ENCODE measurements around the gene FAH. TPM values are rescaled to one million over a fixed set of nuclear protein-coding genes. Genes with fewer than 3 reads are reported as not detected.

FAH gene
- total and polyA plus RNA-seq, 9 of the 15 experiments (the other 6 are each of a cell fraction or from before 2014, with no cell fraction given), result 66.8 to 310 (median 103) TPM

DNA sequence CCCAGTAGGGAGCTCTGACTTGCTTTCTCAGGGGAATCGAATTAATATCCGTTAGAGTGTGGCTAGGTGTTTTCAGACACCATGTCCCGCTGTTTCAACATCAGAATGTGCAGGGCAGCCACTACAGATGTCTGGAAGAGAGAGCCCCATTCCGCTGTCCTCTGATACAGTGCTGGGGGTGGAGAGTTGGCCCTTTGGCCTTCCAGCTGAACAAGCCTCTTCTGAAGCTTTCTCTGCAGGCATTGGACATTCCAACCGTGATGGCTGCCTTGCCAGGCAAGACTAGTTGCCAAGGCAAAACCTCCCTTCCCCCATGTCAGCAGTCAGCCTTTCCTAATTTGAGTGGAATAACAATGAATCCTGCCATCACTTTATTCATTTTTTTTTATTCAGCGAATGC, 1.5 kb downstream of the FAH start:
- intact Hi-C loops (cut with micrococcal nuclease) (loop anchor here (2.0 to 10.0 kb wide), 2 partner anchors 94 to 260 kb away; partner anchors contain the start of gene MTHFS), in situ Hi-C loops (cut with MboI) (loop anchor here (25.0 kb wide), 1 partner anchor 267 kb away; the partner anchor contains the start of gene MTHFS)
- Histone ChIP-seq H3K9ac (ENCODE audit: insufficient read depth in 1 of 2, low read depth in 2 of 2, low read length in 2 of 2) (peak overlapping the region; percentile 18 to 69; a peak in 3 of 4 replicates), H3K27me3 (ENCODE audit: control insufficient read depth in 2 of 2, insufficient read depth in 2 of 2, low read length in 2 of 2) (no peaks in the 10 kb centered on the region), H3K27ac (ENCODE audit: extremely low read depth, low read depth, low read length) (peak overlapping the region; percentile 83), H3K4me1 (replicated peaks in 1 of 2; ENCODE audit: control insufficient read depth in 2 of 2, insufficient read depth in 2 of 2, low read length in 2 of 2) (peaks cover 34 to 49% of the 10 kb centered on the region in 2 experiments), H3K9me3 (replicated peaks; ENCODE audit: control insufficient read depth, insufficient read depth, low read depth, low read length) (no peaks in the 10 kb centered on the region), H3K4me2 (ENCODE audit: insufficient read depth, low read length) (peak overlapping the region; percentile 79), H3K9me1 (ENCODE audit: control insufficient read depth, insufficient read depth, low read length) (no peaks in the 10 kb centered on the region), H2AFZ (ENCODE audit: low read depth, low read length) (no peak overlapping the region), H3K4me3 (peak overlapping the region; percentile 58; the same call in 1 of the 2 replicates), H4K20me1 (replicated peaks; ENCODE audit: control insufficient read depth, insufficient read depth, low read length) (no peaks in the 10 kb centered on the region), H3K79me2 (ENCODE audit: control insufficient read depth, insufficient read depth, low read length) (peaks cover 33% of the 10 kb centered on the region), H3K36me3 (ENCODE audit: control insufficient read depth, insufficient read depth, low read length) (peaks cover 36% of the 10 kb centered on the region)
- POLR2A ChIA-PET, result interaction anchor here (0.9 to 1.2 kb wide), 4 partner anchors 8 to 67 kb away, joined by 3 to 4 read pairs (median 3); no protein-coding TSS in a partner anchor
- no peak for ATAC-seq
- DNase-seq (ENCODE audit: extremely low read depth in 1 of 4, low spot score in 3 of 4), result peak in 1 of 4 experiments; percentile 33
- CTCF ChIA-PET (ENCODE audit: low intra/inter-chr PET ratio), result no interaction called here
- BruUV-seq (replicated peaks), result no TSS peak
- WGBS (ENCODE audit: insufficient coverage, low coverage, missing lambda C conversion rate), result 13% methylated on average over 6 of the region's 6 CpGs
- FAIRE-seq, result no peak
- TF ChIP-seq CCNT2 (IDR thresholded peaks at IDR 0.05; ENCODE audit: borderline replicate concordance, extremely low read depth, insufficient read length, low read depth, low read length), result peak; percentile 8
- TF ChIP-seq ZBTB17 (CRISPR knock-in tag; IDR thresholded peaks at IDR 0.05), result 0 out of 2 replicates have a peak, but pooled peaks have one; percentile 42
- TF ChIP-seq, protein P1, sequence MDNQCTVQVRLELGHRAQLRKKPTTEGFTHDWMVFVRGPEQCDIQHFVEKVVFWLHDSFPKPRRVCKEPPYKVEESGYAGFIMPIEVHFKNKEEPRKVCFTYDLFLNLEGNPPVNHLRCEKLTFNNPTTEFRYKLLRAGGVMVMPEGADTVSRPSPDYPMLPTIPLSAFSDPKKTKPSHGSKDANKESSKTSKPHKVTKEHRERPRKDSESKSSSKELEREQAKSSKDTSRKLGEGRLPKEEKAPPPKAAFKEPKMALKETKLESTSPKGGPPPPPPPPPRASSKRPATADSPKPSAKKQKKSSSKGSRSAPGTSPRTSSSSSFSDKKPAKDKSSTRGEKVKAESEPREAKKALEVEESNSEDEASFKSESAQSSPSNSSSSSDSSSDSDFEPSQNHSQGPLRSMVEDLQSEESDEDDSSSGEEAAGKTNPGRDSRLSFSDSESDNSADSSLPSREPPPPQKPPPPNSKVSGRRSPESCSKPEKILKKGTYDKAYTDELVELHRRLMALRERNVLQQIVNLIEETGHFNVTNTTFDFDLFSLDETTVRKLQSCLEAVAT (IDR thresholded peaks at IDR 0.05), result peak in 1 of 2 experiments; percentile 44; a peak in 1 of 4 replicates
- TF ChIP-seq, protein P2, sequence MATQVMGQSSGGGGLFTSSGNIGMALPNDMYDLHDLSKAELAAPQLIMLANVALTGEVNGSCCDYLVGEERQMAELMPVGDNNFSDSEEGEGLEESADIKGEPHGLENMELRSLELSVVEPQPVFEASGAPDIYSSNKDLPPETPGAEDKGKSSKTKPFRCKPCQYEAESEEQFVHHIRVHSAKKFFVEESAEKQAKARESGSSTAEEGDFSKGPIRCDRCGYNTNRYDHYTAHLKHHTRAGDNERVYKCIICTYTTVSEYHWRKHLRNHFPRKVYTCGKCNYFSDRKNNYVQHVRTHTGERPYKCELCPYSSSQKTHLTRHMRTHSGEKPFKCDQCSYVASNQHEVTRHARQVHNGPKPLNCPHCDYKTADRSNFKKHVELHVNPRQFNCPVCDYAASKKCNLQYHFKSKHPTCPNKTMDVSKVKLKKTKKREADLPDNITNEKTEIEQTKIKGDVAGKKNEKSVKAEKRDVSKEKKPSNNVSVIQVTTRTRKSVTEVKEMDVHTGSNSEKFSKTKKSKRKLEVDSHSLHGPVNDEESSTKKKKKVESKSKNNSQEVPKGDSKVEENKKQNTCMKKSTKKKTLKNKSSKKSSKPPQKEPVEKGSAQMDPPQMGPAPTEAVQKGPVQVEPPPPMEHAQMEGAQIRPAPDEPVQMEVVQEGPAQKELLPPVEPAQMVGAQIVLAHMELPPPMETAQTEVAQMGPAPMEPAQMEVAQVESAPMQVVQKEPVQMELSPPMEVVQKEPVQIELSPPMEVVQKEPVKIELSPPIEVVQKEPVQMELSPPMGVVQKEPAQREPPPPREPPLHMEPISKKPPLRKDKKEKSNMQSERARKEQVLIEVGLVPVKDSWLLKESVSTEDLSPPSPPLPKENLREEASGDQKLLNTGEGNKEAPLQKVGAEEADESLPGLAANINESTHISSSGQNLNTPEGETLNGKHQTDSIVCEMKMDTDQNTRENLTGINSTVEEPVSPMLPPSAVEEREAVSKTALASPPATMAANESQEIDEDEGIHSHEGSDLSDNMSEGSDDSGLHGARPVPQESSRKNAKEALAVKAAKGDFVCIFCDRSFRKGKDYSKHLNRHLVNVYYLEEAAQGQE (IDR thresholded peaks at IDR 0.05; ENCODE audit: borderline replicate concordance), result peak; percentile 36; the same call in 1 of the 2 replicates
- TF ChIP-seq, protein P2 (CRISPR knock-in tag; IDR thresholded peaks at IDR 0.05; ENCODE audit: low read depth), result no peak
- no peak for TF ChIP-seq RAD51 (IDR thresholded peaks at IDR 0.05; ENCODE audit: borderline replicate concordance, low read depth)
- TF ChIP-seq YY1 (IDR thresholded peaks at IDR 0.05; ENCODE audit: borderline replicate concordance in 1 of 3, control insufficient read depth in 1 of 3, extremely low read depth in 1 of 3, insufficient read depth in 3 of 3, insufficient read length in 1 of 3, insufficient replicate concordance in 2 of 3, low read depth in 1 of 3, low read length in 2 of 3), result peak in 1 of 3 experiments; percentile 52
- TF ChIP-seq ZNF121 (CRISPR knock-in tag; conservative IDR thresholded peaks at IDR 0.05), result no peak

Measured in K562 (cell line).